Endothelial cell of umbilical vein (primary cell): Measurements from ENCODE around the gene GTF2H1. TPM values are rescaled to one million over a fixed set of nuclear protein-coding genes. Genes with fewer than 3 reads are reported as not detected.

Experiments used
- BruUV-seq: library from RNA; stranded (reverse); fragments of 400-500 nt; replicated peaks from 2 replicates; lab custom pipeline; 2021; lab: Mats Ljungman, UMichigan
- CTCF ChIA-PET: fragments of 300-600, 350-600 bp; sonication (Branson Sonifier 250); formaldehyde crosslinking; loops from one replicate; lab custom pipeline; 2021; ENCODE audit warnings: antibody characterized with exemption, inconsistent platforms; lab: Charles Lee
- POLR2A ChIA-PET: fragments of 300-600, 350-600 bp; sonication (Branson Sonifier 250); formaldehyde crosslinking; loops from one replicate; lab custom pipeline; 2021; ENCODE audit warnings: antibody characterized with exemption, inconsistent platforms; lab: Charles Lee
- DNase-seq: peaks from one replicate; pipeline ENCODE4 v3.0.0-alpha.2; 2011; ENCODE audit warnings: low read depth, low spot score
- FAIRE-seq: peaks from 2 replicates; lab custom pipeline; 2011; peaks lifted over from hg19 to GRCh38; lab: Jason Lieb, UNC
- H2AFZ ChIP-seq: 2 replicates; pipeline ENCODE4 v1.6.0; 2012; ENCODE audit warnings: low read depth, low read length, control low read depth, inconsistent platforms
- H3K27ac ChIP-seq: 2 replicates; pipeline ENCODE4 v1.5.1; 2011; ENCODE audit warnings: low read depth, mild to moderate bottlenecking, control low read depth, low read length, moderate library complexity; ENCODE audit not compliant: insufficient read depth
- H3K27me3 ChIP-seq, 2 experiments: 2 replicates each; pipeline versions ENCODE4 v1.6.0 to v1.6.1; 2011; ENCODE audit warnings: low read length in 2 of 2, mixed read lengths in 1 of 2; ENCODE audit not compliant: control insufficient read depth in 2 of 2, insufficient read depth in 2 of 2
- H3K36me3 ChIP-seq, 2 experiments: 2 replicates in 1 of 2; 3 replicates in 1 of 2; pipeline ENCODE4 v1.5.1; 2011; ENCODE audit warnings: low read length in 2 of 2, mild to moderate bottlenecking in 1 of 2, moderate library complexity in 1 of 2; ENCODE audit not compliant: control insufficient read depth in 2 of 2, insufficient read depth in 2 of 2; ENCODE audit errors: extremely low read depth in 1 of 2
- H3K4me1 ChIP-seq: 3 replicates; pipeline ENCODE4 v1.5.1; 2011; ENCODE audit warnings: mild to moderate bottlenecking, low read length; ENCODE audit not compliant: control insufficient read depth, insufficient read depth; ENCODE audit errors: extremely low read depth
- H3K4me2 ChIP-seq: 2 replicates; pipeline ENCODE4 v1.6.1; 2011; ENCODE audit warnings: low read length, control low read depth, mixed read lengths; ENCODE audit not compliant: insufficient read depth
- H3K4me3 ChIP-seq, 3 experiments: fragments of 200-600 bp in 1 of 3; sonication (generic), shearing (Covaris generic) in 1 of 3; replicated peaks in 1 of 3; 2 replicates each; pipeline ENCODE4 v1.5.1; 2011 to 2016; ENCODE audit warnings: control low read depth in 3 of 3, low read length in 3 of 3, mild to moderate bottlenecking in 2 of 3, inconsistent platforms in 1 of 3, low read depth in 1 of 3, moderate library complexity in 1 of 3; ENCODE audit not compliant: insufficient read depth in 1 of 3
- H3K79me2 ChIP-seq: 2 replicates; pipeline ENCODE4 v1.6.0; 2012; ENCODE audit warnings: low read length, inconsistent platforms; ENCODE audit not compliant: control insufficient read depth, insufficient read depth
- H3K9ac ChIP-seq: replicated peaks from 2 replicates; pipeline ENCODE3; 2011; ENCODE audit warnings: low read length, control low read depth; ENCODE audit not compliant: insufficient read depth; ENCODE audit errors: extremely low read depth
- H3K9me1 ChIP-seq: replicated peaks from 3 replicates; pipeline ENCODE4 v1.6.0; 2011; ENCODE audit warnings: mild to moderate bottlenecking, low read length; ENCODE audit not compliant: control insufficient read depth, insufficient read depth; ENCODE audit errors: extremely low read depth
- H3K9me3 ChIP-seq: replicated peaks from 2 replicates; pipeline ENCODE4 v1.5.1; 2012; ENCODE audit warnings: low read length, inconsistent platforms; ENCODE audit not compliant: control insufficient read depth, insufficient read depth
- H4K20me1 ChIP-seq: replicated peaks from 2 replicates; pipeline ENCODE3; 2011; ENCODE audit warnings: mild to moderate bottlenecking, low read length; ENCODE audit not compliant: control insufficient read depth, insufficient read depth; ENCODE audit errors: extremely low read depth
- EZH2 ChIP-seq: IDR thresholded peaks from 2 replicates; pipeline ENCODE4 v1.6.1; 2012; ENCODE audit warnings: borderline replicate concordance, low read depth, mild to moderate bottlenecking, moderate library complexity, low read length, inconsistent platforms; ENCODE audit not compliant: severe bottlenecking
- FOS ChIP-seq: IDR thresholded peaks from 2 replicates; pipeline ENCODE4 v1.6.1; 2011; ENCODE audit warnings: mild to moderate bottlenecking, low read length, moderate library complexity, borderline replicate concordance; ENCODE audit not compliant: insufficient read depth
- GATA2 ChIP-seq: IDR thresholded peaks from 2 replicates; pipeline ENCODE4 v1.7.0; 2011; ENCODE audit warnings: low read depth, mild to moderate bottlenecking, moderate library complexity, mixed read lengths, low read length; ENCODE audit not compliant: insufficient read length, insufficient read depth
- JUN ChIP-seq: IDR thresholded peaks from 2 replicates; pipeline ENCODE4 v1.6.1; 2011; ENCODE audit warnings: borderline replicate concordance, low read depth; ENCODE audit not compliant: insufficient read length, insufficient read depth
- MYC ChIP-seq: IDR thresholded peaks from one replicate; pipeline ENCODE4 v1.6.1; 2011; ENCODE audit warnings: mild to moderate bottlenecking, low read depth, low read length
- POLR2A ChIP-seq: IDR thresholded peaks from 2 replicates; pipeline ENCODE4 v1.6.1; 2012; ENCODE audit warnings: low read depth, mild to moderate bottlenecking, control low read depth, low read length
- POLR2AphosphoS5 ChIP-seq: IDR thresholded peaks from 2 replicates; pipeline ENCODE4 v1.6.1; 2012; ENCODE audit warnings: low read depth, mild to moderate bottlenecking, control low read depth, low read length, moderate library complexity; ENCODE audit not compliant: insufficient read depth
- dilution Hi-C: fragments of 300-500 bp; cut with MboI; formaldehyde crosslinking; loops from one replicate; pipeline ENCODE4 v1.15.0; 2019; ENCODE audit warnings: low sequenced_read_pairs; ENCODE audit not compliant: extremely low pct_ligation_motif_present
- intact Hi-C: fragments of 100-400 bp; cut with micrococcal nuclease; formaldehyde crosslinking; loops from one replicate; pipeline ENCODE4 v1.10.0; 2022
- polyA plus RNA-seq, 4 experiments: library from polyadenylated mRNA; depleted of rRNA in 3 of 4; stranded (reverse) in 3 of 4; unstranded in 1 of 4; fragments of >200 nt; gene quantifications; 2 replicates each; pipeline versions ENCODE4 v1.2.1 to v1.2.3, GENCODE V29; 2011 to 2012; ENCODE audit warnings: missing spikeins in 1 of 4
- total RNA-seq: library from RNA; stranded (reverse); gene quantifications from 2 replicates; pipeline ENCODE4 v1.2.3, GENCODE V29; 2021
- TF ChIP-seq, protein P1 (sequence below): IDR thresholded peaks from 2 replicates; pipeline ENCODE4 v1.6.1; 2011; ENCODE audit not compliant: insufficient read depth, insufficient read length
- TF ChIP-seq, protein P2 (sequence below), 2 donors: IDR thresholded peaks; 1 replicate in 1 of 2; 2 replicates in 1 of 2; pipeline ENCODE4 v1.5.1; 2011; ENCODE audit warnings: low read length in 2 of 2, mild to moderate bottlenecking in 2 of 2, moderate library complexity in 2 of 2, control low read depth in 1 of 2, inconsistent platforms in 1 of 2, low read depth in 1 of 2; ENCODE audit not compliant: insufficient read depth in 1 of 2; ENCODE audit errors: extremely low read depth in 1 of 2

Gene GTF2H1
- total and polyA plus RNA-seq, 2 donors (not counting 3 experiments of a cell fraction or from before 2014, with no cell fraction given): 15.7 to 47.7 TPM

DNA sequence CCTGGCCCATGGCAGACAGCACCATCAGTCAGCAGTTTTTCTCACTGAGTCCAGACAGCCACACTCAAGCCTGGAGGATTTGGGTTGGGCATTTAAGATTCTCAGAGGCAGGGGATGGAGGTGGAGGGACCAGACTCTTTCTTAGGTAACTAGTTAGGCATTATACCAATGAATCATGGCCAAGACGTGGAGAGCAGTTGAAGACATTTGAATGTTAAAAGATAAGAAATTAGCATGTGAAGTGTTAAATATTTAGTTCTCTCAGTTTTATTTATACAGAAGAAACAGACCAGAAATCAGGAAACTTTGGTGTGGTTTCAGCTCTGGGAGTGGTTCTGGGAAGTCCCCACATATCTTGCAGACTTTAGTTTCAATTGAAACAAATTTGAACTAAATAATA lies 9.9 kb downstream of the GTF2H1 start:
- Histone ChIP-seq H2AFZ (no peak overlapping the region), H3K79me2 (peaks cover 27% of the 10 kb centered on the region), H3K4me1 (no peaks in the 10 kb centered on the region), H3K36me3 (peaks cover 14 to 16% of the 10 kb centered on the region in 2 experiments), H3K9me1 (no peaks in the 10 kb centered on the region), H3K9ac (no peak overlapping the region), H3K9me3 (no peaks in the 10 kb centered on the region), H3K27me3 (no peaks in the 10 kb centered on the region), H3K4me2 (no peak overlapping the region), H3K27ac (no peak overlapping the region), H4K20me1 (no peaks in the 10 kb centered on the region), H3K4me3 (no peak overlapping the region)
- TF ChIP-seq FOS (no peak), GATA2 (no peak)
- DNase-seq (no peak), FAIRE-seq (no peak)
- no TSS peak for BruUV-seq
- POLR2A ChIA-PET: interaction anchor here (0.6 kb wide), 1 partner anchor 11 kb away, joined by 3 read pairs; the partner anchor contains the start of gene HPS5
- dilution Hi-C loops: no loop called here
- CTCF ChIA-PET: no interaction called here
- intact Hi-C loops: no loop called here

DNA sequence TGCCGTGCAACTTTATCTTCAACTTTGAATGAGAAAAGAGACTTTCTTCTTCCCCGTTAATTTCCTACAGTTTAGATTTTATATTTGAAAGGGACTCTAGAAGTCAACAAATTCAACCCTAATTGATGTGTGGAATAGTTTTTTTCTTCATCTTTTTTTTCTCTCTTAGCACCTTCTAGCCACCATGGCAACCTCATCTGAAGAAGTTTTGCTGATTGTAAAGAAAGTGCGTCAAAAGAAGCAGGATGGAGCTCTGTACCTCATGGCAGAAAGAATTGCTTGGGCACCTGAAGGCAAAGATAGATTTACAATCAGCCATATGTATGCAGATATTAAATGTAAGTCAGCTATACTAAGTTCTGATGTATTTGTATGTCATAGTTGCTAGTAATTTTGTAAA lies 10.5 kb downstream of the GTF2H1 start:
- Histone ChIP-seq H3K27ac (no peak overlapping the region), H3K4me2 (no peak overlapping the region), H3K9me1 (no peaks in the 10 kb centered on the region), H3K27me3 (no peaks in the 10 kb centered on the region), H3K9ac (no peak overlapping the region), H3K79me2 (peaks cover 25% of the 10 kb centered on the region), H3K36me3 (peaks cover 14 to 19% of the 10 kb centered on the region in 2 experiments), H2AFZ (no peak overlapping the region), H3K9me3 (no peaks in the 10 kb centered on the region), H4K20me1 (no peaks in the 10 kb centered on the region), H3K4me1 (no peaks in the 10 kb centered on the region), H3K4me3 (no peak overlapping the region)
- dilution Hi-C loops (no loop called here), intact Hi-C loops (no loop called here)
- no peak for FAIRE-seq
- no TSS peak for BruUV-seq
- DNase-seq: no peak
- ChIA-PET CTCF (no interaction called here), POLR2A (no interaction called here)
- TF ChIP-seq, protein P1, sequence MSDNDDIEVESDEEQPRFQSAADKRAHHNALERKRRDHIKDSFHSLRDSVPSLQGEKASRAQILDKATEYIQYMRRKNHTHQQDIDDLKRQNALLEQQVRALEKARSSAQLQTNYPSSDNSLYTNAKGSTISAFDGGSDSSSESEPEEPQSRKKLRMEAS: no peak
- TF ChIP-seq GATA2 (no peak), FOS (no peak), POLR2A (no peak), JUN (no peak), POLR2AphosphoS5 (no peak), MYC (no peak), EZH2 (no peak)
- TF ChIP-seq, protein P2, sequence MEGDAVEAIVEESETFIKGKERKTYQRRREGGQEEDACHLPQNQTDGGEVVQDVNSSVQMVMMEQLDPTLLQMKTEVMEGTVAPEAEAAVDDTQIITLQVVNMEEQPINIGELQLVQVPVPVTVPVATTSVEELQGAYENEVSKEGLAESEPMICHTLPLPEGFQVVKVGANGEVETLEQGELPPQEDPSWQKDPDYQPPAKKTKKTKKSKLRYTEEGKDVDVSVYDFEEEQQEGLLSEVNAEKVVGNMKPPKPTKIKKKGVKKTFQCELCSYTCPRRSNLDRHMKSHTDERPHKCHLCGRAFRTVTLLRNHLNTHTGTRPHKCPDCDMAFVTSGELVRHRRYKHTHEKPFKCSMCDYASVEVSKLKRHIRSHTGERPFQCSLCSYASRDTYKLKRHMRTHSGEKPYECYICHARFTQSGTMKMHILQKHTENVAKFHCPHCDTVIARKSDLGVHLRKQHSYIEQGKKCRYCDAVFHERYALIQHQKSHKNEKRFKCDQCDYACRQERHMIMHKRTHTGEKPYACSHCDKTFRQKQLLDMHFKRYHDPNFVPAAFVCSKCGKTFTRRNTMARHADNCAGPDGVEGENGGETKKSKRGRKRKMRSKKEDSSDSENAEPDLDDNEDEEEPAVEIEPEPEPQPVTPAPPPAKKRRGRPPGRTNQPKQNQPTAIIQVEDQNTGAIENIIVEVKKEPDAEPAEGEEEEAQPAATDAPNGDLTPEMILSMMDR (IDR thresholded peaks at IDR 0.05; ENCODE audit: extremely low read depth in 1 of 2, insufficient read depth in 1 of 2, low read depth in 1 of 2, low read length in 2 of 2): no peak
